ENCODE data around the gene MTMR10. TPM values are rescaled to one million over a fixed set of nuclear protein-coding genes. Genes with fewer than 3 reads are reported as not detected.

MTMR10 gene
- total and polyA plus RNA-seq, 2 of the 4 experiments (the other 2 are of a cell fraction): 11.2 to 13.8 TPM

- no TSS peak for BruUV-seq (replicated peaks)
- Histone ChIP-seq H3K36me3 (ENCODE audit: control insufficient read depth, insufficient read depth, low read length) (peaks cover 6% of the 10 kb centered on the region), H2AK9ac (replicated peaks; ENCODE audit: low read depth, low read length, poor library complexity) (no peak overlapping the region), H4K91ac (ENCODE audit: insufficient read depth, low read depth, low read length) (no peak overlapping the region), H3K27me3 (ENCODE audit: control insufficient read depth, insufficient read depth, low read length) (no peaks in the 10 kb centered on the region), H3K56ac (ENCODE audit: extremely low read depth, insufficient read depth, low read length) (no peak overlapping the region), H3K4ac (ENCODE audit: low read depth, low read length) (no peak overlapping the region), H3K9ac (ENCODE audit: low read depth, low read length) (no peak overlapping the region), H3K79me1 (ENCODE audit: low read depth in 1 of 2, low read length in 2 of 2) (peaks cover 23 to 28% of the 10 kb centered on the region in 2 experiments), H3K14ac (replicated peaks; ENCODE audit: low read depth, low read length) (no peak overlapping the region), H3K9me3 (ENCODE audit: control insufficient read depth, insufficient read depth, low read length) (no peaks in the 10 kb centered on the region), H3K4me1 (ENCODE audit: control insufficient read depth, insufficient read depth, low read length) (no peaks in the 10 kb centered on the region), H3K4me3 (ENCODE audit: insufficient read depth, low read depth, low read length) (no peak overlapping the region), H2AK5ac (ENCODE audit: low read depth, low read length) (no peak overlapping the region), H4K5ac (ENCODE audit: low read depth, low read length) (no peak overlapping the region), H2AFZ (replicated peaks; ENCODE audit: low read length, poor library complexity) (no peak overlapping the region), H3K27ac (ENCODE audit: insufficient read depth, low read length) (no peak overlapping the region), H4K8ac (ENCODE audit: low read depth in 2 of 2, low read length in 2 of 2) (no peak overlapping the region), H2BK120ac (ENCODE audit: low read depth, low read length) (no peak overlapping the region), H3K9me1 (ENCODE audit: insufficient read depth, low read length) (no peaks in the 10 kb centered on the region), H3K4me2 (ENCODE audit: low read depth, low read length) (no peak overlapping the region), H3K23ac (ENCODE audit: low read depth, low read length) (no peak overlapping the region), H2BK15ac (ENCODE audit: low read depth, low read length) (no peak overlapping the region), H2BK20ac (ENCODE audit: low read depth, low read length) (no peak overlapping the region), H2BK5ac (ENCODE audit: low read depth, low read length, poor library complexity, severe bottlenecking) (no peak overlapping the region), H4K20me1 (ENCODE audit: insufficient read depth, low read length) (peaks cover 13% of the 10 kb centered on the region; the same call in 1 of the 2 replicates), H3K18ac (ENCODE audit: low read depth, low read length) (no peak overlapping the region)
- in situ Hi-C loops (cut with MboI; ENCODE audit: low sequenced_read_pairs): no loop called here
- ATAC-seq (ENCODE audit: low read depth) (no peak), DNase-seq (no peak)
- dilution Hi-C loops (cut with HindIII; ENCODE audit: low sequenced_read_pairs, unreplicated experiment): no loop called here
- CTCF ChIA-PET: interaction anchor here (0.6 to 0.7 kb wide), 2 partner anchors 29 to 155 kb away, joined by 3 read pairs; no protein-coding TSS in a partner anchor
- no peak for TF ChIP-seq MAZ (IDR thresholded peaks at IDR 0.05; ENCODE audit: borderline replicate concordance, low read depth, low read length)
- intact Hi-C loops (cut with micrococcal nuclease): no loop called here
- WGBS, 2 experiments (ENCODE audit: extremely low coverage in 2 of 2, insufficient read length in 1 of 2): no CpG with 5 or more reads among the region's 5 CpGs
- POLR2A ChIA-PET (ENCODE audit: unreplicated experiment): no interaction called here
Measured at GRCh38 chr15:30974112-30974511, 17.3 kb downstream of the MTMR10 start.
